ENCODE measurements around the gene GPRIN1. TPM values are rescaled to one million over a fixed set of nuclear protein-coding genes. Genes with fewer than 3 reads are reported as not detected.

The GPRIN1 gene
- total and polyA plus RNA-seq, 8 donors, result 0.23 to 3.2 (median 0.58) TPM

DNA sequence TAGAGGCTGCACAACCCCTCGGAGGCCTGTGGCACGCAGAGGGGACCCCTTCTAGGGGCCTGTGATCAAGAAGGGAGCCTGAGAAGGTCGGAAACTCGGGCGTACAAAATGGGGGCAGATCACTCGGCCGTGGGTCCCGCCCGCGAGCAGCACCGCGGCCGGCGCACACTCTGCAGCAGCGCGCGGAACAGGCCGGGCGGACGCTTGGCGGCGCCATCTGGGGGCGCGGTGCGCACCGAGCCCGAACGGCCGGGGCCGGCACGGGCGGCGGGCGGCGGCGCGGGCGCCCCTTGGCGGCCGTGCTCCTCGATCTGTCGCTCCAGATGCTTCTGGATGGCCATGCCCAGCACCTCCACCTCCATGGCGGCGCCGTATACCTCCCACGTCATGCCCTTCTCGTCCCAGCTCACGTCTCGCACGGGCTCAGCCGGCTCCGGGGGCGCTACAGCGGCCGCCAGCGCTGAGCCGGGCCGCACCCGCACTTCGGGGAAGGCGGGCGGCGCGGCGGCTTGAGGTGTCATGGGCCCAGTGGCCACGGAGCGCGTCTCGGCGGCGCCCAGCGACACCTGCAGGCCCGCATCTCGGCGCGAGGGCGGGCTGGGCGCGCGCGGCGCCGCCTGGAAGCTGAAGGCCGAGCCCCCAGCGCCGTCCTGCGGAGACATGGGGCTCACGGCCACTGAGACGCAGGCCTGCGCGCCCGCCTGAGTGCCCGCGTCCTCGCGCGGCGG is 13.1 kb downstream of the GPRIN1 start:
- WGBS, 2 donors, result 5 to 10% methylated on average over 44 to 98 of the region's 98 CpGs
- H3K27ac ChIP-seq, result no peak overlapping the region
- intact Hi-C loops (cut with DNase I), result no loop called here
- DNase-seq (peak in 4 of 6 donors; percentile 36 to 76 (median 56)), FAIRE-seq (no peak), ATAC-seq (peak; percentile 81 to 92 (median 82))
- H3K27me3 ChIP-seq, result no peaks in the 10 kb centered on the region
- peak overlapping the region in 2 of 4 donors; percentile 25 to 42 for H3K4me3 ChIP-seq
- H3K36me3 ChIP-seq, result no peaks in the 10 kb centered on the region
- no peaks in the 10 kb centered on the region for H3K9me3 ChIP-seq
- no peaks in the 10 kb centered on the region for H3K4me1 ChIP-seq
- TF ChIP-seq, protein P1, sequence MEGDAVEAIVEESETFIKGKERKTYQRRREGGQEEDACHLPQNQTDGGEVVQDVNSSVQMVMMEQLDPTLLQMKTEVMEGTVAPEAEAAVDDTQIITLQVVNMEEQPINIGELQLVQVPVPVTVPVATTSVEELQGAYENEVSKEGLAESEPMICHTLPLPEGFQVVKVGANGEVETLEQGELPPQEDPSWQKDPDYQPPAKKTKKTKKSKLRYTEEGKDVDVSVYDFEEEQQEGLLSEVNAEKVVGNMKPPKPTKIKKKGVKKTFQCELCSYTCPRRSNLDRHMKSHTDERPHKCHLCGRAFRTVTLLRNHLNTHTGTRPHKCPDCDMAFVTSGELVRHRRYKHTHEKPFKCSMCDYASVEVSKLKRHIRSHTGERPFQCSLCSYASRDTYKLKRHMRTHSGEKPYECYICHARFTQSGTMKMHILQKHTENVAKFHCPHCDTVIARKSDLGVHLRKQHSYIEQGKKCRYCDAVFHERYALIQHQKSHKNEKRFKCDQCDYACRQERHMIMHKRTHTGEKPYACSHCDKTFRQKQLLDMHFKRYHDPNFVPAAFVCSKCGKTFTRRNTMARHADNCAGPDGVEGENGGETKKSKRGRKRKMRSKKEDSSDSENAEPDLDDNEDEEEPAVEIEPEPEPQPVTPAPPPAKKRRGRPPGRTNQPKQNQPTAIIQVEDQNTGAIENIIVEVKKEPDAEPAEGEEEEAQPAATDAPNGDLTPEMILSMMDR (IDR thresholded peaks at IDR 0.05), result no peak

DNA sequence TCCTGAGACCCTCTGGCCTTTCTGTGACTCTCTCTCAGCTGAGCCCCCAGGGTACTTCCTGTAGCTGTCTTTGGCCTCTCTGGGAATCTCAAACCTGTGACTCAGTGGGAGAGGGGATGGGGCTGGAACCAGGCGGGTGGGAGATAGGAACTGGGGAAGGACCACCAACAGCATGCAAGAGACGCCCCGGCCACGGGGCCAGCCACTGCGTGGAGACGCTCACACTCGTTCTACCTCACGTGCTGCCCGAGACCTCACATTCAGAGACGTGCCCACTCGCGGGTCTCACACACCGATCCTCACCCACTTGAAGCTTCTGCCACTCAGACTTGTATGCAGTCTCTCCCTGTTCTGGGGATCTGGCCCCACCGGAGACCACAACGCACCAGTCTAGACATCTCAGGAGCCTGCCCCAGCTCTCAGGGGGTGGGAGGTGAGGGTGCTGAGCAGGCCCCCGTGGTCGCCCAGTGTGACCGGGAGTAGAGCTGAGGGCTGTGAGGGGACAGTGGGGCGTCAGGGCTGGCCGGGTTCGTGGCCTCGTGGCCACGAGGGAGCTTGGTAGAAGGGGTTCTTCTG is 13.8 kb downstream of the GPRIN1 start:
- FAIRE-seq (no peak), DNase-seq (peak in 1 of 6 donors; percentile 69), ATAC-seq (no peak)
- H3K36me3 ChIP-seq, result no peaks in the 10 kb centered on the region
- intact Hi-C loops (cut with DNase I), result no loop called here
- H3K4me1 ChIP-seq, result no peaks in the 10 kb centered on the region
- H3K9me3 ChIP-seq, result no peaks in the 10 kb centered on the region
- no peak overlapping the region for H3K27ac ChIP-seq
- H3K27me3 ChIP-seq, result no peaks in the 10 kb centered on the region
- peak overlapping the region in 1 of 4 donors; percentile 42 for H3K4me3 ChIP-seq
- TF ChIP-seq, protein P1 (IDR thresholded peaks at IDR 0.05), result no peak
- 78 to 88% methylated on average over 23 of the region's 23 CpGs for WGBS, 2 donors

DNA sequence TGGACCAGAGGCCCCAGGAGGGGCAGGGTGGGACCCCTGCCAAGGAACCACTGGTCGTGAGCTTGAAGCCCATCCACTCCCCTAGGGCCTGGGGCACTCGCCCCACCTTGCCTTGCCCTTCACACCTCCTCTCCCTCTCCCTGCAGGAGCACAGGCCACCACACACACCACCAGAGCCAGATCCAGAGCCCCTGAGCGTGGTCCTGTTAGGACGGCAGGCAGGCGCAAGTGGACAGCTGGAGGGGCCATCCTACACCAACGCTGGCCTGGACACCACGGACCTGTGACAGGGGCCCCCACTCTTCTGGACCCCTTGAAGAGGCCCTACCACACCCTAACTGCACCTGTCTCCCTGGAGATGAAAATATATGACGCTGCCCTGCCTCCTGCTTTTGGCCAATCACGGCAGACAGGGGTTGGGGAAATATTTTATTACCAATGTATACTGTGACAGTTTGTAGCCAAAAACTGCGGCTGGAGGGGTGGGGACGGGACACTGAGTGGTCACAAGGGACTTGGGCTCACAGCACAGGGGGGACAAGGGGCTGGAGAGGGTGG is 14.5 kb downstream of the GPRIN1 start:
- FAIRE-seq (no peak), DNase-seq (peak in 1 of 6 donors; percentile 17), ATAC-seq (no peak)
- no peaks in the 10 kb centered on the region for H3K27me3 ChIP-seq
- H3K4me3 ChIP-seq, result no peak overlapping the region
- H3K9me3 ChIP-seq, result no peaks in the 10 kb centered on the region
- TF ChIP-seq, protein P1 (IDR thresholded peaks at IDR 0.05), result no peak
- WGBS, 2 donors, result 74 to 85% methylated on average over 11 of the region's 11 CpGs
- intact Hi-C loops (cut with DNase I), result no loop called here
- H3K36me3 ChIP-seq, result no peaks in the 10 kb centered on the region
- no peak overlapping the region for H3K27ac ChIP-seq
- no peaks in the 10 kb centered on the region for H3K4me1 ChIP-seq

DNA sequence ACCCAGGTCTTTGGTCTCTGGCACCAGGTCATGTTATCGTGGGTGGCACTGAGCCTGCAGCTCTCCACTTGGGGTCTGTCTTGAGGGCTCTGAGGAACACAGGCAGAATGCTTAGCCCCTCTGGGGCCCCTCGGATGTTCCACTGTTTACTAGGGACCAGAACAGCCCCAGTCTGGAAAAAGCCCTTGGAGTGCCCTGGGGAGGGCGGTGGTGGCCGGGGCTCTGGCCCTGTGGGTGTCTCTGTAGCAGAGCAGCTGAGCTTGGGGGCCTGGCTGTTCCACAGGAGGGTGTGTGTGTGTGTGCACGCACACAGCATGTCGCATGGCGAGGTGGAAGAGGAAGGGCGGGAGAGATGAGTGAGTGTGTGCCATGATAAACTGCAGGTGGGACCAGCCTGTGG is 15.4 kb downstream of the GPRIN1 start:
- no peak for FAIRE-seq
- TF ChIP-seq, protein P1 (IDR thresholded peaks at IDR 0.05), result no peak
- 73 to 80% methylated on average over 8 of the region's 8 CpGs for WGBS, 2 donors

More for the DNA sequence above, 15.4 kb downstream of the GPRIN1 start:
- ATAC-seq, result no peak
- intact Hi-C loops (cut with DNase I), result no loop called here
- H3K9me3 ChIP-seq, result no peaks in the 10 kb centered on the region
- H3K27me3 ChIP-seq, result no peaks in the 10 kb centered on the region
- H3K4me3 ChIP-seq, result no peak overlapping the region
- no peak overlapping the region for H3K27ac ChIP-seq
- no peak for DNase-seq
- H3K4me1 ChIP-seq, result no peaks in the 10 kb centered on the region
- H3K36me3 ChIP-seq, result no peaks in the 10 kb centered on the region
